Hepatocyte (in vitro differentiated cells): ENCODE data around the gene CTLA4. TPM values are rescaled to one million over a fixed set of nuclear protein-coding genes. Genes with fewer than 3 reads are reported as not detected.

Experiments used
- DNase-seq: peaks from one replicate; pipeline ENCODE4 v3.0.0-alpha.2; 2016; ENCODE audit warnings: low spot score
- H2AFZ ChIP-seq: fragments of 200-600 bp; sonication (generic); 2 replicates; pipeline ENCODE4 v1.6.0; 2016; ENCODE audit warnings: antibody characterized with exemption, mild to moderate bottlenecking
- H3K27ac ChIP-seq: fragments of 200-600 bp; sonication (generic); 2 replicates; pipeline ENCODE4 v1.5.1; 2016; ENCODE audit warnings: mild to moderate bottlenecking
- H3K27me3 ChIP-seq: fragments of 200-600 bp; sonication (generic); 2 replicates; pipeline ENCODE4 v1.6.1; 2016
- H3K36me3 ChIP-seq: fragments of 200-600 bp; sonication (generic); replicated peaks from 2 replicates; pipeline ENCODE4 v1.5.1; 2016; ENCODE audit warnings: low read depth; ENCODE audit not compliant: insufficient read depth
- H3K4me1 ChIP-seq: fragments of 200-600 bp; sonication (generic); 2 replicates; pipeline ENCODE4 v1.5.1; 2016; ENCODE audit warnings: mild to moderate bottlenecking, moderate library complexity; ENCODE audit not compliant: insufficient read depth
- H3K4me2 ChIP-seq: fragments of 200-600 bp; sonication (generic); 2 replicates; pipeline ENCODE4 v1.6.0; 2016
- H3K4me3 ChIP-seq: fragments of 200-600 bp; sonication (generic); 2 replicates; pipeline ENCODE4 v1.5.1; 2016; ENCODE audit warnings: mild to moderate bottlenecking
- H3K79me2 ChIP-seq: fragments of 200-600 bp; sonication (generic); 2 replicates; pipeline ENCODE4 v1.6.0; 2017; ENCODE audit warnings: mild to moderate bottlenecking
- H3K9me2 ChIP-seq: fragments of 200-600 bp; sonication (generic); replicated peaks from 2 replicates; pipeline ENCODE4 v1.6.0; 2017; ENCODE audit warnings: mild to moderate bottlenecking; ENCODE audit not compliant: insufficient read depth
- H3K9me3 ChIP-seq: fragments of 200-600 bp; sonication (generic); 2 replicates; pipeline ENCODE4 v1.5.1; 2016; ENCODE audit warnings: low read depth, mild to moderate bottlenecking
- H4K20me1 ChIP-seq: fragments of 200-600 bp; sonication (generic); 2 replicates; pipeline ENCODE4 v1.6.0; 2016; ENCODE audit warnings: mild to moderate bottlenecking; ENCODE audit not compliant: insufficient read depth, poor library complexity, severe bottlenecking
- CTCF ChIP-seq: fragments of 200-600 bp; sonication (generic); IDR thresholded peaks from 2 replicates; pipeline ENCODE4 v1.5.1; 2016; ENCODE audit warnings: antibody characterized with exemption, mild to moderate bottlenecking; ENCODE audit not compliant: poor library complexity
- EZH2 ChIP-seq: fragments of 200-600 bp; sonication (generic); IDR thresholded peaks from 2 replicates; pipeline ENCODE4 v1.6.1; 2016; ENCODE audit warnings: antibody characterized with exemption, mild to moderate bottlenecking, borderline replicate concordance
- EZH2phosphoT487 ChIP-seq: fragments of 200-600 bp; sonication (generic); IDR thresholded peaks from one replicate; pipeline ENCODE4 v1.6.1; 2018; ENCODE audit warnings: antibody characterized with exemption, mild to moderate bottlenecking, low read depth, moderate library complexity; ENCODE audit not compliant: unreplicated experiment, severe bottlenecking
- WGBS: methylation state at CpG from one replicate; pipeline ENCODE4 v1.1.6; 2016; ENCODE audit warnings: low lambda C conversion rate; ENCODE audit errors: missing lambda C conversion rate; 5-methylcytosine and 5-hydroxymethylcytosine counted together
- polyA plus RNA-seq: library from polyadenylated mRNA; unstranded; fragments of >200 nt; fragmentation: Nextera tagmentation; extraction: Ambion mirVana; gene quantifications from 2 replicates; pipeline ENCODE4 v1.2.1, GENCODE V29; 2016
- total RNA-seq: library from RNA; depleted of rRNA; stranded (reverse); fragments of >200 nt; gene quantifications from 2 replicates; pipeline ENCODE4 v1.2.3, GENCODE V29; 2014

Gene CTLA4
- total and polyA plus RNA-seq, 2 experiments from 2014 or later, result not detected

- H3K27me3 ChIP-seq, result no peaks in the 10 kb centered on the region
- no peak overlapping the region for H3K27ac ChIP-seq
- H4K20me1 ChIP-seq, result no peaks in the 10 kb centered on the region
- H3K79me2 ChIP-seq, result no peaks in the 10 kb centered on the region
- no peak for TF ChIP-seq CTCF
- TF ChIP-seq EZH2, result no peak
- no peak for TF ChIP-seq EZH2phosphoT487
- H3K4me2 ChIP-seq, result no peak overlapping the region
- H3K4me3 ChIP-seq, result no peak overlapping the region
- H3K36me3 ChIP-seq, result no peaks in the 10 kb centered on the region
- WGBS, result 92% methylated on average over 3 of the region's 3 CpGs
- no peaks in the 10 kb centered on the region for H3K4me1 ChIP-seq
- no peaks in the 10 kb centered on the region for H3K9me2 ChIP-seq
- no peak overlapping the region for H2AFZ ChIP-seq
- no peaks in the 10 kb centered on the region for H3K9me3 ChIP-seq
- no peak for DNase-seq
Observed at GRCh38 chr2:203824603-203825002, 43.0 kb upstream of the CTLA4 start.

- Histone ChIP-seq H3K9me2 (no peaks in the 10 kb centered on the region), H3K4me2 (no peak overlapping the region), H3K4me1 (no peaks in the 10 kb centered on the region), H2AFZ (no peak overlapping the region), H3K27me3 (no peaks in the 10 kb centered on the region), H3K9me3 (no peaks in the 10 kb centered on the region), H3K36me3 (no peaks in the 10 kb centered on the region), H3K79me2 (no peaks in the 10 kb centered on the region), H3K4me3 (no peak overlapping the region), H4K20me1 (no peaks in the 10 kb centered on the region), H3K27ac (no peak overlapping the region)
- TF ChIP-seq EZH2, result no peak
- TF ChIP-seq EZH2phosphoT487, result no peak
- TF ChIP-seq CTCF, result no peak
- WGBS, result 92% methylated on average over 1 of the region's 1 CpG
- no peak for DNase-seq
Observed at GRCh38 chr2:203826704-203827103, 40.9 kb upstream of the CTLA4 start.

- 91% methylated on average over 9 of the region's 9 CpGs for WGBS
- H2AFZ ChIP-seq, result no peak overlapping the region
- H3K9me2 ChIP-seq, result no peaks in the 10 kb centered on the region
Observed at GRCh38 chr2:203830304-203831055, 37.1 kb upstream of the CTLA4 start.

More at GRCh38 chr2:203830304-203831055, 37.1 kb upstream of the CTLA4 start:
- TF ChIP-seq EZH2phosphoT487, result no peak
- TF ChIP-seq CTCF, result no peak
- no peak for TF ChIP-seq EZH2
- Histone ChIP-seq H3K4me2 (no peak overlapping the region), H3K4me3 (no peak overlapping the region), H4K20me1 (no peaks in the 10 kb centered on the region), H3K9me3 (no peaks in the 10 kb centered on the region), H3K36me3 (no peaks in the 10 kb centered on the region), H3K4me1 (no peaks in the 10 kb centered on the region), H3K27me3 (no peaks in the 10 kb centered on the region), H3K27ac (no peak overlapping the region), H3K79me2 (no peaks in the 10 kb centered on the region)
- no peak for DNase-seq
